Activated T-helper 1 cell treated with anti-CD3 and anti-CD28 coated beads, Interleukin-2, amount 50 U/mL, for 16 hours (primary cell): ENCODE results near the gene KIF3A.
"Not testable (repeated sequence)": the region's sequence is repeated elsewhere in the genome, so short reads cannot be mapped to it uniquely, and the experiment has no call there.

Source experiments
- DNase-seq, 2 donors: peaks; one replicate each; pipeline ENCODE4 v3.0.0-alpha.2; 2020; ENCODE audit warnings: low read depth in 1 of 2, low spot score in 1 of 2

KIF3A gene

GRCh38 chr5:132725745-132726144 is 11.6 kb downstream of the KIF3A start:
- DNase-seq = no peak

GRCh38 chr5:132718544-132719312 is 18.6 kb downstream of the KIF3A start:
- no peak for DNase-seq

- no peak for DNase-seq
These were observed 22.7 kb downstream of the KIF3A start for GRCh38 chr5:132714456-132715307.

GRCh38 chr5:132708645-132709044 is 28.7 kb downstream of the KIF3A start:
- no peak for DNase-seq

- no peak for DNase-seq
These were observed 32.5 kb downstream of the KIF3A start for GRCh38 chr5:132704875-132705274.

GRCh38 chr5:132695956-132696355 is 41.4 kb downstream of the KIF3A start:
- no peak for DNase-seq

- no peak for DNase-seq
These were observed 44.7 kb downstream of the KIF3A start for GRCh38 chr5:132692632-132692967.

GRCh38 chr5:132691755-132692631 is 45.4 kb downstream of the KIF3A start:
- not testable (repeated sequence) for DNase-seq

- DNase-seq = no peak
These were observed 47.2 kb downstream of the KIF3A start for GRCh38 chr5:132690156-132690555.

GRCh38 chr5:132689513-132689912 is 47.8 kb downstream of the KIF3A start:
- no peak for DNase-seq

- no peak for DNase-seq
These were observed 48.6 kb downstream of the KIF3A start for GRCh38 chr5:132688536-132689339.

- no peak for DNase-seq
These were observed 49.4 kb downstream of the KIF3A start for GRCh38 chr5:132687995-132688394.

- no peak for DNase-seq
These were observed 51.2 kb downstream of the KIF3A start for GRCh38 chr5:132686193-132686592.

- no peak for DNase-seq
These were observed 52.2 kb downstream of the KIF3A start for GRCh38 chr5:132684922-132685720.

GRCh38 chr5:132684491-132684890 is 52.9 kb downstream of the KIF3A start:
- no peak for DNase-seq

- DNase-seq = no peak
These were observed 55.4 kb downstream of the KIF3A start for GRCh38 chr5:132681983-132682382.

GRCh38 chr5:132681476-132681831 is 55.9 kb downstream of the KIF3A start:
- no peak for DNase-seq

GRCh38 chr5:132680780-132681475 is 56.4 kb downstream of the KIF3A start:
- no peak for DNase-seq

GRCh38 chr5:132679717-132680380 is 57.5 kb downstream of the KIF3A start:
- no peak for DNase-seq
